IMR-90 (cell line): ENCODE results near the gene THAP9.

ENCODE experiments used
- CEBPB ChIP-seq: IDR thresholded peaks from 2 replicates; pipeline ENCODE4 v1.6.1; 2012; ENCODE audit warnings: low read depth, low read length, improper control_type of control experiment
- FOS ChIP-seq: fragments of 150-350 bp; IDR thresholded peaks from 2 replicates; pipeline ENCODE4 v1.6.1; 2016; ENCODE audit warnings: low read depth, low read length
- MAFK ChIP-seq: IDR thresholded peaks from 2 replicates; pipeline ENCODE4 v1.6.1; 2012; ENCODE audit warnings: low read depth, low read length, improper control_type of control experiment
- MAZ ChIP-seq: IDR thresholded peaks from 2 replicates; pipeline ENCODE4 v1.6.1; 2012; ENCODE audit warnings: low read depth, mild to moderate bottlenecking, low read length, improper control_type of control experiment, moderate library complexity, borderline replicate concordance
- MXI1 ChIP-seq: IDR thresholded peaks from 2 replicates; pipeline ENCODE4 v1.6.1; 2012; ENCODE audit warnings: low read depth, mild to moderate bottlenecking, low read length, moderate library complexity, borderline replicate concordance
- NFE2L2 ChIP-seq: fragments of 150-350 bp; IDR thresholded peaks from 2 replicates; pipeline ENCODE4 v1.6.1; 2016; ENCODE audit warnings: low read depth, mild to moderate bottlenecking, low read length
- POLR2A ChIP-seq: IDR thresholded peaks from 2 replicates; pipeline ENCODE4 v1.6.1; 2012; ENCODE audit warnings: mild to moderate bottlenecking, low read depth, low read length
- RAD21 ChIP-seq: IDR thresholded peaks from 2 replicates; pipeline ENCODE4 v1.6.1; 2012; ENCODE audit warnings: low read length, improper control_type of control experiment
- SMC3 ChIP-seq: fragments of 150-350 bp; IDR thresholded peaks from 2 replicates; pipeline ENCODE4 v1.6.1; 2016; ENCODE audit warnings: low read depth, mild to moderate bottlenecking, antibody characterized with exemption, low read length, moderate library complexity
- TF ChIP-seq, protein P1 (sequence below): conservative IDR thresholded peaks from 2 replicates; pipeline ENCODE4 v1.5.1; 2012; ENCODE audit warnings: mild to moderate bottlenecking, low read depth, low read length, improper control_type of control experiment

DNA sequence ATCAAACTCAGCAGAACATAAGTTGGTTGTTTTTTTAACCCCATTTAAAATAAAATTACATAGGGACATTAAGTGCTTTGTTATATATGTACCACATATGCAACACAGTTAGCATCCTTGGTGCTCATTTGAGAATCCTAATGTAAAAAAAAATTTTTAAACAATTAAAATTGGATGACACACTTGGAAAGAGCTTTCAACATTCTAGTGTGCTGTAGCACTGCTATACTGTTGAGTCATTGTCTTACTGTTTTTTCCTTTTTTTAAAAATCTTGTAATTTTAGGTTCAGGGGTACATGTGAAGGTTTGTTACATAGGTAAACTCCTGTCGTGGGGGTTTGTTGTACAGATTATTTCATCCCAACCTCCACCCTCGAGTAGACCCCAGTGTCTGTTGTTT is 12.8 kb downstream of the THAP9 start:
- TF ChIP-seq MXI1 = no peak
- no peak for TF ChIP-seq NFE2L2
- no peak for TF ChIP-seq CEBPB
- TF ChIP-seq, protein P1, sequence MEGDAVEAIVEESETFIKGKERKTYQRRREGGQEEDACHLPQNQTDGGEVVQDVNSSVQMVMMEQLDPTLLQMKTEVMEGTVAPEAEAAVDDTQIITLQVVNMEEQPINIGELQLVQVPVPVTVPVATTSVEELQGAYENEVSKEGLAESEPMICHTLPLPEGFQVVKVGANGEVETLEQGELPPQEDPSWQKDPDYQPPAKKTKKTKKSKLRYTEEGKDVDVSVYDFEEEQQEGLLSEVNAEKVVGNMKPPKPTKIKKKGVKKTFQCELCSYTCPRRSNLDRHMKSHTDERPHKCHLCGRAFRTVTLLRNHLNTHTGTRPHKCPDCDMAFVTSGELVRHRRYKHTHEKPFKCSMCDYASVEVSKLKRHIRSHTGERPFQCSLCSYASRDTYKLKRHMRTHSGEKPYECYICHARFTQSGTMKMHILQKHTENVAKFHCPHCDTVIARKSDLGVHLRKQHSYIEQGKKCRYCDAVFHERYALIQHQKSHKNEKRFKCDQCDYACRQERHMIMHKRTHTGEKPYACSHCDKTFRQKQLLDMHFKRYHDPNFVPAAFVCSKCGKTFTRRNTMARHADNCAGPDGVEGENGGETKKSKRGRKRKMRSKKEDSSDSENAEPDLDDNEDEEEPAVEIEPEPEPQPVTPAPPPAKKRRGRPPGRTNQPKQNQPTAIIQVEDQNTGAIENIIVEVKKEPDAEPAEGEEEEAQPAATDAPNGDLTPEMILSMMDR = no peak
- TF ChIP-seq MAFK = no peak
- TF ChIP-seq RAD21 = no peak
- TF ChIP-seq POLR2A = no peak
- no peak for TF ChIP-seq FOS
- no peak for TF ChIP-seq MAZ
- TF ChIP-seq SMC3 = no peak
